ENCODE measurements around the gene MICAL2.

The MICAL2 gene

GRCh38 chr11:12173111-12173510 lies 62.7 kb downstream of the MICAL2 start:
- no peaks in the 10 kb centered on the region for H3K9me3 ChIP-seq (ENCODE audit: severe bottlenecking)
- H3K27ac ChIP-seq: no peak overlapping the region
- no peak overlapping the region for H3K4me3 ChIP-seq (ENCODE audit: low read depth, low read length)
- no peak for TF ChIP-seq CTCF (IDR thresholded peaks at IDR 0.05; ENCODE audit: low read depth, low read length)
- no peaks in the 10 kb centered on the region for H3K36me3 ChIP-seq
- H3K27me3 ChIP-seq (ENCODE audit: insufficient read depth, low read depth, severe bottlenecking): no peaks in the 10 kb centered on the region
- DNase-seq: no peak

- Histone ChIP-seq H3K27me3 (ENCODE audit: insufficient read depth, low read depth, severe bottlenecking) (no peaks in the 10 kb centered on the region), H3K4me3 (ENCODE audit: low read depth, low read length) (no peak overlapping the region), H3K9me3 (ENCODE audit: severe bottlenecking) (no peaks in the 10 kb centered on the region), H3K27ac (no peak overlapping the region), H3K36me3 (no peaks in the 10 kb centered on the region)
- TF ChIP-seq CTCF (IDR thresholded peaks at IDR 0.05; ENCODE audit: low read depth, low read length): no peak
- no peak for DNase-seq
These were observed 63.7 kb downstream of the MICAL2 start for GRCh38 chr11:12174128-12174476.

- DNase-seq: no peak
- no peaks in the 10 kb centered on the region for H3K27me3 ChIP-seq (ENCODE audit: insufficient read depth, low read depth, severe bottlenecking)
- no peak for TF ChIP-seq CTCF (IDR thresholded peaks at IDR 0.05; ENCODE audit: low read depth, low read length)
- no peaks in the 10 kb centered on the region for H3K36me3 ChIP-seq
- no peaks in the 10 kb centered on the region for H3K9me3 ChIP-seq (ENCODE audit: severe bottlenecking)
- H3K27ac ChIP-seq: no peak overlapping the region
- H3K4me3 ChIP-seq (ENCODE audit: low read depth, low read length): no peak overlapping the region
These were observed 64.2 kb downstream of the MICAL2 start for GRCh38 chr11:12174477-12175143.

GRCh38 chr11:12175694-12176241 lies 65.4 kb downstream of the MICAL2 start:
- H3K9me3 ChIP-seq (ENCODE audit: severe bottlenecking): no peaks in the 10 kb centered on the region
- no peak overlapping the region for H3K4me3 ChIP-seq (ENCODE audit: low read depth, low read length)
- H3K27ac ChIP-seq: no peak overlapping the region
- H3K27me3 ChIP-seq (ENCODE audit: insufficient read depth, low read depth, severe bottlenecking): no peaks in the 10 kb centered on the region
- DNase-seq: no peak
- no peaks in the 10 kb centered on the region for H3K36me3 ChIP-seq
- TF ChIP-seq CTCF (IDR thresholded peaks at IDR 0.05; ENCODE audit: low read depth, low read length): no peak

GRCh38 chr11:12176410-12176809 lies 66.0 kb downstream of the MICAL2 start:
- TF ChIP-seq CTCF (IDR thresholded peaks at IDR 0.05; ENCODE audit: low read depth, low read length): no peak
- no peak for DNase-seq
- no peaks in the 10 kb centered on the region for H3K27me3 ChIP-seq (ENCODE audit: insufficient read depth, low read depth, severe bottlenecking)
- no peaks in the 10 kb centered on the region for H3K36me3 ChIP-seq
- no peak overlapping the region for H3K27ac ChIP-seq
- H3K4me3 ChIP-seq (ENCODE audit: low read depth, low read length): no peak overlapping the region
- H3K9me3 ChIP-seq (ENCODE audit: severe bottlenecking): no peaks in the 10 kb centered on the region

All from WERI-Rb-1 (cell line).